GM23248 (cell line): ENCODE results near the gene NDUFV2. TPM values are rescaled to one million over a fixed set of nuclear protein-coding genes. Genes with fewer than 3 reads are reported as not detected.
A peak's percentile ranks its signal among the peaks of the same experiment; 100 is the strongest.

Experiments
- DNase-seq: peaks from one replicate; pipeline ENCODE4 v3.0.0-alpha.2; 2015
- H2AFZ ChIP-seq: fragments of 200-600 bp; sonication (generic); 2 replicates; pipeline ENCODE4 v1.6.1; 2016; ENCODE audit warnings: antibody characterized with exemption
- H3F3A ChIP-seq: fragments of 200-600 bp; sonication (generic); 2 replicates; pipeline ENCODE4 v1.6.1; 2016; ENCODE audit warnings: mild to moderate bottlenecking, antibody characterized with exemption, mixed run types; ENCODE audit not compliant: insufficient read depth
- H3K27ac ChIP-seq: fragments of 200-600 bp; sonication (generic); 2 replicates; pipeline ENCODE4 v1.5.1; 2016; ENCODE audit warnings: mild to moderate bottlenecking
- H3K27me3 ChIP-seq: fragments of 200-600 bp; sonication (generic); replicated peaks from 2 replicates; pipeline ENCODE4 v1.6.1; 2016; ENCODE audit warnings: mild to moderate bottlenecking; ENCODE audit not compliant: insufficient read depth
- H3K36me3 ChIP-seq: fragments of 200-600 bp; sonication (generic); 2 replicates; pipeline ENCODE4 v1.6.1; 2016; ENCODE audit warnings: low read depth, mild to moderate bottlenecking
- H3K4me1 ChIP-seq: fragments of 200-600 bp; sonication (generic); 2 replicates; pipeline ENCODE4 v1.6.1; 2016; ENCODE audit warnings: mild to moderate bottlenecking; ENCODE audit not compliant: insufficient read depth
- H3K4me2 ChIP-seq: fragments of 200-600 bp; sonication (generic); one replicate; pipeline ENCODE4 v1.6.1; 2016; ENCODE audit warnings: mild to moderate bottlenecking; ENCODE audit not compliant: unreplicated experiment
- H3K4me3 ChIP-seq: fragments of 200-600 bp; sonication (generic); 2 replicates; pipeline ENCODE4 v1.5.1; 2016; ENCODE audit warnings: mild to moderate bottlenecking
- H3K79me2 ChIP-seq: fragments of 200-600 bp; sonication (generic); 2 replicates; pipeline ENCODE4 v1.6.1; 2016; ENCODE audit warnings: mild to moderate bottlenecking; ENCODE audit not compliant: insufficient read depth
- H3K9ac ChIP-seq: fragments of 200-600 bp; sonication (generic); 2 replicates; pipeline ENCODE4 v1.6.1; 2016; ENCODE audit warnings: mild to moderate bottlenecking
- H3K9me2 ChIP-seq: fragments of 200-600 bp; sonication (generic); 2 replicates; pipeline ENCODE4 v1.6.1; 2016; ENCODE audit warnings: mixed run types, mild to moderate bottlenecking, moderate library complexity; ENCODE audit not compliant: insufficient read depth
- H3K9me3 ChIP-seq: fragments of 200-600 bp; sonication (generic); one replicate; pipeline ENCODE4 v1.6.1; 2017; ENCODE audit warnings: low read depth
- H4K20me1 ChIP-seq: fragments of 200-600 bp; sonication (generic); 2 replicates; pipeline ENCODE4 v1.6.0; 2016; ENCODE audit not compliant: insufficient read depth
- EZH2 ChIP-seq: fragments of 200-600 bp; sonication (generic); IDR thresholded peaks from 2 replicates; pipeline ENCODE4 v1.6.1; 2018; ENCODE audit warnings: antibody characterized with exemption, mild to moderate bottlenecking; ENCODE audit not compliant: insufficient read depth, poor library complexity, severe bottlenecking
- EZH2phosphoT487 ChIP-seq: fragments of 200-600 bp; sonication (generic); IDR thresholded peaks from 2 replicates; pipeline ENCODE4 v1.6.1; 2018; ENCODE audit warnings: antibody characterized with exemption, moderate library complexity, mild to moderate bottlenecking, low read depth; ENCODE audit not compliant: insufficient read depth
- WGBS, 2 experiments: methylation state at CpG; one replicate each; pipeline ENCODE4 v1.1.6; 2015 to 2017; ENCODE audit warnings: low lambda C conversion rate in 2 of 2, low coverage in 1 of 2; ENCODE audit errors: missing lambda C conversion rate in 2 of 2; 5-methylcytosine and 5-hydroxymethylcytosine counted together
- in situ Hi-C: fragments of 300-500 bp; cut with MboI; formaldehyde crosslinking; loops from 2 replicates; pipeline ENCODE4 v1.15.0; 2020
- polyA plus RNA-seq: library from polyadenylated mRNA; unstranded; fragments of >200 nt; fragmentation: Nextera tagmentation; extraction: Ambion mirVana; gene quantifications from 2 replicates; pipeline ENCODE4 v1.2.1, GENCODE V29; 2016
- total RNA-seq: library from RNA; depleted of rRNA; stranded (reverse); fragments of >200 nt; shearing (Covaris generic); gene quantifications from 2 replicates; pipeline ENCODE4 v1.2.3, GENCODE V29; 2014

NDUFV2 gene
- total and polyA plus RNA-seq, 2 experiments from 2014 or later, result 80.7 to 208 TPM

DNA sequence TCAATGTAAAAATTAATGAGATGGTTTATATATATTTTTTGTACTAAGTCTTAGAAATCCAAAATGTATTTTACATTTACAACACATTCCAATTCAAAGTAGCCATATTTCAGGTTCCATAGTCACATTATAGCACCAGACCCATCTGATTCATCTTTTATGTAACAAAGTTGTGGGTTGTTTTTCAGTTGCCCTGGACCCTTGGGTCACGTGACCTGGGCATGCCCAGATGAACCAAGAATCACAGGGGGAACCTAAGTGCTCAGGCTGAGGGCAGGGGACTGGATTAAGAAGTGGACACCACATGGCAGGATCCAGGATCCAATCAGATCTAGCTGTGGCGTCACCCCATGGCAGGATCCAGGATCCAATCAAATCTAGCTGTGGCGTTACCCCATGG lies 44.9 kb upstream of the NDUFV2 start:
- peaks cover 8% of the 10 kb centered on the region; the same call in 1 of the 2 replicates for H3F3A ChIP-seq
- no peak overlapping the region for H2AFZ ChIP-seq
- no peaks in the 10 kb centered on the region for H3K79me2 ChIP-seq
- no peak overlapping the region for H3K4me2 ChIP-seq
- no peak overlapping the region for H3K9ac ChIP-seq
- H3K36me3 ChIP-seq, result no peaks in the 10 kb centered on the region
- no peak overlapping the region for H3K27ac ChIP-seq
- in situ Hi-C loops, result loop anchor here (10.0 kb wide), 1 partner anchor 403 kb away; no protein-coding TSS in a partner anchor
- no peaks in the 10 kb centered on the region for H3K9me3 ChIP-seq
- TF ChIP-seq EZH2, result no peak
- no peak for DNase-seq
- WGBS, 2 experiments, result 93 to 95% methylated on average over 3 of the region's 3 CpGs
- H3K9me2 ChIP-seq, result no peaks in the 10 kb centered on the region
- peaks cover 8% of the 10 kb centered on the region for H3K4me1 ChIP-seq
- no peak overlapping the region for H3K4me3 ChIP-seq
- no peaks in the 10 kb centered on the region for H4K20me1 ChIP-seq
- H3K27me3 ChIP-seq, result no peaks in the 10 kb centered on the region

DNA sequence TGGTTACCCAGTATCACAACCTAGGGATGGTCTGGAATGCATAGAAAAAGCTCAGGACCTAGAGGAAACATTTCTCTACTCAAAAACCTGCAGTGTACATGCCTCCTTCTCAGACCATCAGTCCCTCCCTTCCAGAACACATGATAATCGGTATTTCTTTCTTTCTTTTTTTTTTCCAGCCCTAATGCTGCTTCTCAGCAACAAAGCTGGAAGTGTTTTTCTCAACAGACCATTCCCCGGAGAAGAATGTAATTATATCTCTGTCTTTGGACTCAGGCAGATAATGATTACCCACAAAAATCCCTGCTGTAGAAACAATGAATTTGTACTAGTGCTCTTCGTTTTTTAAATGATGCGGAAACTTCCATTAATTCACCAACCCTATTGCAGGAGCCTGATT lies 44.1 kb upstream of the NDUFV2 start:
- Histone ChIP-seq H3K36me3 (no peaks in the 10 kb centered on the region), H3K9me3 (no peaks in the 10 kb centered on the region), H3F3A (peaks cover 8% of the 10 kb centered on the region; the same call in 1 of the 2 replicates), H3K9ac (no peak overlapping the region), H3K27me3 (no peaks in the 10 kb centered on the region), H3K9me2 (no peaks in the 10 kb centered on the region), H3K4me1 (peaks cover 8% of the 10 kb centered on the region), H2AFZ (peak overlapping the region; percentile 44; the same call in 1 of the 2 replicates), H3K4me2 (no peak overlapping the region), H3K79me2 (no peaks in the 10 kb centered on the region), H3K27ac (no peak overlapping the region), H4K20me1 (no peaks in the 10 kb centered on the region), H3K4me3 (no peak overlapping the region)
- TF ChIP-seq EZH2 (no peak), EZH2phosphoT487 (no peak)
- in situ Hi-C loops, result loop anchor here (10.0 kb wide), 1 partner anchor 404 kb away; no protein-coding TSS in a partner anchor
- WGBS, 2 experiments, result 28 to 30% methylated on average over 4 of the region's 4 CpGs
- no peak for DNase-seq

DNA sequence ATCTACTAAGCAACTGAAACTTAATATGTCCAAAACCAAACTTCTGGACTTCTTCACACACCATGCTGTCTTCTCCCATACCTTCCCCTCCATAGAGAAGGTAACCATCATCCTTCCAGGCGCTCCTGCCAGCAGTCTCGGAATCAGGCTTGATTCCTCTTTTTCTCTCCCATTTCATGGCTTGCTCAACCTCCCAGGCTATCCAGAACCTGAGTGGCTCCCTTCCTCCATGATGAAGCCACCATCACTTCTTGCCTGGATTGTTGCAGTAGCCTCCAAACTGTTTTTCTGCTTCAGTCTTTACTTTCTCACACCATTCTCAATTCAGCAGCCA lies 40.1 kb upstream of the NDUFV2 start:
- Histone ChIP-seq H3K4me2 (no peak overlapping the region), H3F3A (no peaks in the 10 kb centered on the region), H3K36me3 (no peaks in the 10 kb centered on the region), H3K27ac (no peak overlapping the region), H3K79me2 (no peaks in the 10 kb centered on the region), H3K4me3 (no peak overlapping the region), H2AFZ (no peak overlapping the region), H3K27me3 (no peaks in the 10 kb centered on the region), H4K20me1 (no peaks in the 10 kb centered on the region), H3K4me1 (no peaks in the 10 kb centered on the region), H3K9me3 (no peaks in the 10 kb centered on the region), H3K9ac (no peak overlapping the region), H3K9me2 (no peaks in the 10 kb centered on the region)
- no peak for TF ChIP-seq EZH2
- TF ChIP-seq EZH2phosphoT487, result no peak
- WGBS, 2 experiments, result 95 to 100% methylated on average over 2 of the region's 2 CpGs
- no peak for DNase-seq
- in situ Hi-C loops, result no loop called here

DNA sequence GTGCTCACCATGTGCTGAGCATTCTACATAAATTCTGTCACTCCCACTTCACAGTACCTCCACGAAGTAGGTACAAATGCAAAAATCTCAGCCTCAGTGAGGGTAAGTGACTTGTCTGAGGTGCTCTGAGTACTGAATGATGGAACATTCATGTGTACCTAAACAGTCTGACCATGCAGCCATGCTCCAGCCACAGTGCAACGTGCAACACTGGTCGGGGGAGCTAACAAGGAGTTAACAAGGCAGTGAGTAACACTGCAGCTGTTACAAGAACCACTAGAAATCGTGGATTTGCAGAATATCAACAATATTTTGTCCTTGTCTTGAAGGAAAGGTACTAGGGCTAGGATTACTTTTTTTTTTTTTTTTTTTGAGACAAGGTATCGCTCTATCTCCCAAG lies 36.6 kb upstream of the NDUFV2 start:
- Histone ChIP-seq H2AFZ (no peak overlapping the region), H3K9me3 (no peaks in the 10 kb centered on the region), H3K79me2 (no peaks in the 10 kb centered on the region), H3F3A (no peaks in the 10 kb centered on the region), H3K9me2 (no peaks in the 10 kb centered on the region), H4K20me1 (no peaks in the 10 kb centered on the region), H3K4me3 (no peak overlapping the region), H3K27me3 (no peaks in the 10 kb centered on the region), H3K4me2 (no peak overlapping the region), H3K36me3 (no peaks in the 10 kb centered on the region), H3K27ac (no peak overlapping the region), H3K9ac (no peak overlapping the region), H3K4me1 (no peaks in the 10 kb centered on the region)
- DNase-seq, result no peak
- WGBS, 2 experiments, result 76 to 77% methylated on average over 5 of the region's 5 CpGs
- in situ Hi-C loops, result no loop called here
- TF ChIP-seq EZH2phosphoT487 (no peak), EZH2 (no peak)

DNA sequence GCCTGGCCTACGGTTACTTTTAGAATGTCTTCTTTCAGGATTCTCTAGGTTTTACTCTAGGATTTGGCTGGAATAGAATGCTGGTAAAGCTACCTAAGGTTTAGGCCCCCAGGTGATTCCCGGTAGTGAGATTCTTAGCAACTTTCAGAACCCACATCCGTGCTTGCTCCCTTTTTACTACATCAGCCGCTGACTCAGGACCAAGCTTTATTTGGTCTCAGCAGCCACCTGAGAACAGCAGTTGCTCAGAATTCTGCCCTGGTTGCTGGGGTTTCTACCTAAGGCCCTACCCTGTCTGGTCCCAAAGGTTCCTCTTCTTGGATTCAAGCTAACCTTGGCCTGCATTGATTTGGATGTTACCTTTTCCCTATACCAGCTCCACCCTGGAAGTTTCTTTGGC lies 36.1 kb upstream of the NDUFV2 start:
- Histone ChIP-seq H3K36me3 (no peaks in the 10 kb centered on the region), H3K9ac (no peak overlapping the region), H3K4me2 (no peak overlapping the region), H3K79me2 (no peaks in the 10 kb centered on the region), H3K27me3 (no peaks in the 10 kb centered on the region), H3K9me2 (no peaks in the 10 kb centered on the region), H4K20me1 (no peaks in the 10 kb centered on the region), H3K9me3 (no peaks in the 10 kb centered on the region), H3K4me1 (no peaks in the 10 kb centered on the region), H3F3A (no peaks in the 10 kb centered on the region), H3K4me3 (no peak overlapping the region), H3K27ac (no peak overlapping the region), H2AFZ (no peak overlapping the region)
- no peak for TF ChIP-seq EZH2
- TF ChIP-seq EZH2phosphoT487, result no peak
- DNase-seq, result no peak
- in situ Hi-C loops, result no loop called here
- WGBS, 2 experiments, result 83 to 95% methylated on average over 4 of the region's 4 CpGs
